Gastroesophageal sphincter (tissue), 3 donors: ENCODE data around the gene CELA2B.
"Not testable (repeated sequence)": the region's sequence is repeated elsewhere in the genome, so short reads cannot be mapped to it uniquely, and the experiment has no call there.

Experiments
- EP300 ChIP-seq: sonication (generic); formaldehyde crosslinking; IDR thresholded peaks from one replicate; pipeline ENCODE4 v1.6.1; 2017; ENCODE audit warnings: antibody characterized with exemption, mild to moderate bottlenecking
- POLR2A ChIP-seq, 2 donors: fragments of 450-650 bp; IDR thresholded peaks; one replicate each; pipeline ENCODE4 v1.6.1; 2017; ENCODE audit warnings: antibody characterized with exemption in 2 of 2, mild to moderate bottlenecking in 2 of 2, moderate library complexity in 1 of 2
- POLR2AphosphoS5 ChIP-seq: sonication (generic); formaldehyde crosslinking; IDR thresholded peaks from one replicate; pipeline ENCODE4 v1.6.1; 2017; ENCODE audit warnings: antibody characterized with exemption
- TF ChIP-seq, protein P1 (sequence below), 4 experiments: fragments of 200-600 bp in 2 of 4; fragments of 450-650 bp in 2 of 4; sonication (generic) in 1 of 4; IDR thresholded peaks; one replicate each; pipeline ENCODE4 v1.5.1; 2017 to 2019; ENCODE audit warnings: antibody characterized with exemption in 4 of 4, mild to moderate bottlenecking in 2 of 4, moderate library complexity in 2 of 4

GRCh38 chr1:15458388-15458787 is 17.5 kb upstream of the CELA2B start:
- TF ChIP-seq EP300; POLR2A (IDR thresholded peaks at IDR 0.05); POLR2AphosphoS5: not testable (repeated sequence)
- TF ChIP-seq, protein P1, sequence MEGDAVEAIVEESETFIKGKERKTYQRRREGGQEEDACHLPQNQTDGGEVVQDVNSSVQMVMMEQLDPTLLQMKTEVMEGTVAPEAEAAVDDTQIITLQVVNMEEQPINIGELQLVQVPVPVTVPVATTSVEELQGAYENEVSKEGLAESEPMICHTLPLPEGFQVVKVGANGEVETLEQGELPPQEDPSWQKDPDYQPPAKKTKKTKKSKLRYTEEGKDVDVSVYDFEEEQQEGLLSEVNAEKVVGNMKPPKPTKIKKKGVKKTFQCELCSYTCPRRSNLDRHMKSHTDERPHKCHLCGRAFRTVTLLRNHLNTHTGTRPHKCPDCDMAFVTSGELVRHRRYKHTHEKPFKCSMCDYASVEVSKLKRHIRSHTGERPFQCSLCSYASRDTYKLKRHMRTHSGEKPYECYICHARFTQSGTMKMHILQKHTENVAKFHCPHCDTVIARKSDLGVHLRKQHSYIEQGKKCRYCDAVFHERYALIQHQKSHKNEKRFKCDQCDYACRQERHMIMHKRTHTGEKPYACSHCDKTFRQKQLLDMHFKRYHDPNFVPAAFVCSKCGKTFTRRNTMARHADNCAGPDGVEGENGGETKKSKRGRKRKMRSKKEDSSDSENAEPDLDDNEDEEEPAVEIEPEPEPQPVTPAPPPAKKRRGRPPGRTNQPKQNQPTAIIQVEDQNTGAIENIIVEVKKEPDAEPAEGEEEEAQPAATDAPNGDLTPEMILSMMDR (IDR thresholded peaks at IDR 0.05) = not testable (repeated sequence)
